Ectodermal cell (in vitro differentiated cells): ENCODE results near the gene KMT2A.
A peak's percentile ranks its signal among the peaks of the same experiment; 100 is the strongest.

Experiments used
- H3K27ac ChIP-seq: 2 replicates; pipeline ENCODE4 v1.7.0; 2013; ENCODE audit warnings: mild to moderate bottlenecking, low read depth, low read length; ENCODE audit not compliant: insufficient read depth, poor library complexity, severe bottlenecking
- H3K27me3 ChIP-seq: 2 replicates; pipeline ENCODE4 v1.7.0; 2013; ENCODE audit warnings: mild to moderate bottlenecking, low read length; ENCODE audit not compliant: insufficient read depth, control insufficient read depth, poor library complexity, severe bottlenecking
- H3K36me3 ChIP-seq: one replicate; pipeline ENCODE4 v1.7.0; 2013; ENCODE audit warnings: low read length; ENCODE audit not compliant: control insufficient read depth, insufficient read depth
- H3K4me1 ChIP-seq: one replicate; pipeline ENCODE4 v1.7.0; 2013; ENCODE audit warnings: low read length; ENCODE audit not compliant: control insufficient read depth, insufficient read depth
- H3K4me3 ChIP-seq: 2 replicates; pipeline ENCODE4 v1.7.0; 2013; ENCODE audit warnings: low read depth, low read length, control low read depth; ENCODE audit not compliant: insufficient read depth
- H3K9me3 ChIP-seq: 2 replicates; pipeline ENCODE4 v1.7.0; 2013; ENCODE audit warnings: mild to moderate bottlenecking, low read length, moderate library complexity; ENCODE audit not compliant: control insufficient read depth
- WGBS, 2 experiments: methylation state at CpG; one replicate each; pipeline ENCODE4 v1.1.7; 2013; ENCODE audit warnings: missing lambda C conversion rate in 2 of 2; 5-methylcytosine and 5-hydroxymethylcytosine counted together

KMT2A gene

GRCh38 chr11:118524356-118524755 lies 88.1 kb downstream of the KMT2A start:
- H3K9me3 ChIP-seq: no peaks in the 10 kb centered on the region
- H3K4me1 ChIP-seq: peaks cover 2% of the 10 kb centered on the region
- no peaks in the 10 kb centered on the region for H3K27me3 ChIP-seq
- peaks cover 46% of the 10 kb centered on the region for H3K36me3 ChIP-seq
- H3K4me3 ChIP-seq: no peak overlapping the region
- no peak overlapping the region for H3K27ac ChIP-seq

- 93 to 94% methylated on average over 6 of the region's 6 CpGs for WGBS, 2 experiments
- peaks cover 8% of the 10 kb centered on the region for H3K4me1 ChIP-seq
- H3K27ac ChIP-seq: no peak overlapping the region
- H3K36me3 ChIP-seq: peaks cover 40% of the 10 kb centered on the region
- H3K27me3 ChIP-seq: no peaks in the 10 kb centered on the region
- H3K9me3 ChIP-seq: no peaks in the 10 kb centered on the region
- no peak overlapping the region for H3K4me3 ChIP-seq
Measured at GRCh38 chr11:118524757-118525470, 88.6 kb downstream of the KMT2A start.

GRCh38 chr11:118526688-118527087 lies 90.4 kb downstream of the KMT2A start:
- Histone ChIP-seq H3K4me3 (no peak overlapping the region), H3K9me3 (no peaks in the 10 kb centered on the region), H3K4me1 (peaks cover 9% of the 10 kb centered on the region), H3K27me3 (no peaks in the 10 kb centered on the region), H3K27ac (no peak overlapping the region), H3K36me3 (peaks cover 23% of the 10 kb centered on the region)
- 97 to 100% methylated on average over 2 of the region's 2 CpGs for WGBS, 2 experiments

GRCh38 chr11:118527109-118527508 lies 90.8 kb downstream of the KMT2A start, which contains the start of gene TTC36:
Gene TTC36 (plus strand): TSS chr11:118527474. CDS start chr11:118527495, 21 bp downstream.
- peaks cover 19% of the 10 kb centered on the region for H3K36me3 ChIP-seq
- no peak within 1 kb of the TSS for H3K4me3 ChIP-seq
- H3K27ac ChIP-seq: no peak within 1 kb of the TSS
- peaks cover 13% of the 10 kb centered on the region for H3K4me1 ChIP-seq
- H3K9me3 ChIP-seq: no peaks in the 10 kb centered on the region
- no peaks in the 10 kb centered on the region for H3K27me3 ChIP-seq
- 79 to 89% methylated on average over 3 of the region's 3 CpGs for WGBS, 2 experiments

GRCh38 chr11:118528511-118528910 lies 92.2 kb downstream of the KMT2A start:
- no peaks in the 10 kb centered on the region for H3K27me3 ChIP-seq
- peaks cover 13% of the 10 kb centered on the region for H3K36me3 ChIP-seq
- peaks cover 13% of the 10 kb centered on the region for H3K4me1 ChIP-seq
- H3K4me3 ChIP-seq: no peak overlapping the region
- H3K9me3 ChIP-seq: no peaks in the 10 kb centered on the region
- no peak overlapping the region for H3K27ac ChIP-seq
- WGBS, 2 experiments: 93 to 94% methylated on average over 6 of the region's 6 CpGs

GRCh38 chr11:118529584-118530175 lies 93.4 kb downstream of the KMT2A start:
- WGBS, 2 experiments: 75 to 79% methylated on average over 5 of the region's 5 CpGs
- Histone ChIP-seq H3K9me3 (no peaks in the 10 kb centered on the region), H3K4me1 (peaks cover 13% of the 10 kb centered on the region), H3K36me3 (peaks cover 6% of the 10 kb centered on the region), H3K27me3 (no peaks in the 10 kb centered on the region), H3K27ac (no peak overlapping the region), H3K4me3 (peak overlapping the region; percentile 74)

GRCh38 chr11:118530180-118530682 lies 93.9 kb downstream of the KMT2A start:
- Histone ChIP-seq H3K27me3 (no peaks in the 10 kb centered on the region), H3K9me3 (no peaks in the 10 kb centered on the region), H3K4me1 (peaks cover 13% of the 10 kb centered on the region), H3K4me3 (peak overlapping the region; percentile 74), H3K36me3 (peaks cover under 1% of the 10 kb centered on the region), H3K27ac (peak overlapping the region; percentile 11)
- 9 to 11% methylated on average over 31 of the region's 31 CpGs for WGBS, 2 experiments

- WGBS, 2 experiments: 0 to 1% methylated on average over 93 to 94 of the region's 94 CpGs
- Histone ChIP-seq H3K27me3 (no peaks in the 10 kb centered on the region), H3K36me3 (no peaks in the 10 kb centered on the region), H3K9me3 (no peaks in the 10 kb centered on the region), H3K27ac (peak within 1 kb of the TSS; percentile 11), H3K4me1 (peaks cover 13% of the 10 kb centered on the region), H3K4me3 (peak within 1 kb of the TSS; percentile 74)
Measured at GRCh38 chr11:118530683-118531596, 94.6 kb downstream of the KMT2A start, which contains the start of gene TMEM25. Gene TMEM25 (plus strand): TSS chr11:118531192. CDS start chr11:118531802, 610 bp downstream.

- Histone ChIP-seq H3K9me3 (no peaks in the 10 kb centered on the region), H3K4me3 (peak overlapping the region; percentile 74), H3K27ac (no peak overlapping the region), H3K4me1 (peaks cover 13% of the 10 kb centered on the region), H3K36me3 (no peaks in the 10 kb centered on the region), H3K27me3 (no peaks in the 10 kb centered on the region)
- WGBS, 2 experiments: 20 to 22% methylated on average over 12 of the region's 12 CpGs
Measured at GRCh38 chr11:118531597-118532084, 95.3 kb downstream of the KMT2A start.
